ENCODE results near the gene NXPH4.

NXPH4 gene

GRCh38 chr12:57211791-57212700, 4.5 kb upstream of the NXPH4 start:
- no peak overlapping the region for H3K4me2 ChIP-seq (ENCODE audit: low read length)
- H3K27ac ChIP-seq, result no peak overlapping the region
- no peak for TF ChIP-seq CTCF (IDR thresholded peaks at IDR 0.05)
- H3K4me1 ChIP-seq, result peaks cover 4% of the 10 kb centered on the region
- H3K9me3 ChIP-seq (ENCODE audit: control insufficient read depth, low read length), result no peaks in the 10 kb centered on the region
- H3K27me3 ChIP-seq (ENCODE audit: control insufficient read depth, insufficient read depth, low read length), result peaks cover 10% of the 10 kb centered on the region
- no peak overlapping the region for H3K4me3 ChIP-seq (ENCODE audit: low read depth, low read length)
- H3K36me3 ChIP-seq (ENCODE audit: control insufficient read depth, insufficient read depth, low read length), result no peaks in the 10 kb centered on the region
- H2AFZ ChIP-seq, result no peak overlapping the region
- no peak overlapping the region for H3K9ac ChIP-seq
- no peaks in the 10 kb centered on the region for H3K79me2 ChIP-seq

GRCh38 chr12:57212701-57213057, 3.9 kb upstream of the NXPH4 start:
- Histone ChIP-seq H2AFZ (no peak overlapping the region), H3K4me2 (ENCODE audit: low read length) (no peak overlapping the region), H3K4me1 (peaks cover 6% of the 10 kb centered on the region), H3K36me3 (ENCODE audit: control insufficient read depth, insufficient read depth, low read length) (no peaks in the 10 kb centered on the region), H3K27me3 (ENCODE audit: control insufficient read depth, insufficient read depth, low read length) (peaks cover 10% of the 10 kb centered on the region), H3K4me3 (ENCODE audit: low read depth, low read length) (no peak overlapping the region), H3K79me2 (no peaks in the 10 kb centered on the region), H3K27ac (no peak overlapping the region), H3K9ac (no peak overlapping the region), H3K9me3 (ENCODE audit: control insufficient read depth, low read length) (no peaks in the 10 kb centered on the region)
- no peak for TF ChIP-seq CTCF (IDR thresholded peaks at IDR 0.05)

- TF ChIP-seq CTCF (IDR thresholded peaks at IDR 0.05), result peak; percentile 94
- Histone ChIP-seq H3K79me2 (no peaks in the 10 kb centered on the region), H3K9me3 (ENCODE audit: control insufficient read depth, low read length) (no peaks in the 10 kb centered on the region), H3K27me3 (ENCODE audit: control insufficient read depth, insufficient read depth, low read length) (peaks cover 10% of the 10 kb centered on the region), H3K4me3 (ENCODE audit: low read depth, low read length) (no peak overlapping the region), H2AFZ (no peak overlapping the region), H3K36me3 (ENCODE audit: control insufficient read depth, insufficient read depth, low read length) (no peaks in the 10 kb centered on the region), H3K27ac (no peak overlapping the region), H3K4me1 (peaks cover 7% of the 10 kb centered on the region), H3K4me2 (ENCODE audit: low read length) (no peak overlapping the region), H3K9ac (no peak overlapping the region)
These were observed 3.4 kb upstream of the NXPH4 start for GRCh38 chr12:57213058-57213715.

GRCh38 chr12:57213763-57214397, 2.7 kb upstream of the NXPH4 start:
- Histone ChIP-seq H3K9ac (no peak overlapping the region), H3K4me1 (peaks cover 7% of the 10 kb centered on the region)

More at GRCh38 chr12:57213763-57214397, 2.7 kb upstream of the NXPH4 start:
- Histone ChIP-seq H3K4me2 (ENCODE audit: low read length) (no peak overlapping the region), H3K9me3 (ENCODE audit: control insufficient read depth, low read length) (no peaks in the 10 kb centered on the region), H3K27ac (no peak overlapping the region), H3K4me3 (ENCODE audit: low read depth, low read length) (no peak overlapping the region), H3K27me3 (ENCODE audit: control insufficient read depth, insufficient read depth, low read length) (peaks cover 10% of the 10 kb centered on the region), H3K79me2 (no peaks in the 10 kb centered on the region), H3K36me3 (ENCODE audit: control insufficient read depth, insufficient read depth, low read length) (no peaks in the 10 kb centered on the region), H2AFZ (no peak overlapping the region)
- no peak for TF ChIP-seq CTCF (IDR thresholded peaks at IDR 0.05)

Measured in parathyroid adenoma (tissue), 2 donors.